HepG2 (cell line): Measurements from ENCODE around the gene ZBTB17. TPM values are rescaled to one million over a fixed set of nuclear protein-coding genes. Genes with fewer than 3 reads are reported as not detected.

Experiments
- ARID2 ChIP-seq: sonication (generic); formaldehyde crosslinking; IDR thresholded peaks from 2 replicates; pipeline ENCODE4 v1.8.1; 2022; ENCODE audit warnings: mild to moderate bottlenecking, missing genetic modification reagents, borderline replicate concordance
- DMAP1 ChIP-seq: IDR thresholded peaks from 2 replicates; pipeline ENCODE4 v1.6.1; 2016
- DZIP1 ChIP-seq: sonication (generic); formaldehyde crosslinking; IDR thresholded peaks from 2 replicates; pipeline ENCODE4 v1.5.0; 2020; ENCODE audit warnings: mild to moderate bottlenecking, missing genetic modification reagents
- HOXA5 ChIP-seq: sonication (generic); formaldehyde crosslinking; IDR thresholded peaks from 2 replicates; pipeline ENCODE4 v1.4.0; 2020; ENCODE audit warnings: missing genetic modification reagents
- NONO ChIP-seq, 2 experiments: fragments of 450-650 bp in 1 of 2; sonication (generic) in 1 of 2; formaldehyde crosslinking in 1 of 2; IDR thresholded peaks in 1 of 2; conservative IDR thresholded peaks in 1 of 2; 2 replicates each; pipeline versions ENCODE4 v1.6.1 to v1.8.0; 2017 to 2022; ENCODE audit warnings: mild to moderate bottlenecking in 1 of 2, missing genetic modification reagents in 1 of 2, moderate library complexity in 1 of 2
- SP5 ChIP-seq: IDR thresholded peaks from 2 replicates; pipeline ENCODE4 v1.6.1; 2016; ENCODE audit warnings: low read depth, borderline replicate concordance
- polyA plus RNA-seq, 8 experiments: library from polyadenylated mRNA; depleted of rRNA in 3 of 8; stranded (reverse) in 7 of 8; unstranded in 1 of 8; fragments of >200 nt; fragmentation: Illumina TruSeq in 4 of 8; extraction: Trizol in 4 of 8; gene quantifications; 2 replicates each; pipeline versions ENCODE4 v1.2.1 to v1.2.3, GENCODE V29; 2011 to 2016; ENCODE audit warnings: low read depth in 4 of 8, missing spikeins in 1 of 8, mixed read lengths in 1 of 8; ENCODE audit not compliant: insufficient read depth in 1 of 8
- total RNA-seq, 5 experiments: library from RNA; depleted of rRNA; stranded (reverse); fragments of >200 nt; fragmentation: Illumina TruSeq; extraction: Trizol; gene quantifications; 2 replicates each; pipeline ENCODE4 v1.2.3, GENCODE V29; 2016; ENCODE audit warnings: low read depth in 1 of 5
- TF ChIP-seq, protein P1 (sequence below): sonication (generic); formaldehyde crosslinking; IDR thresholded peaks from 2 replicates; pipeline ENCODE4 v1.8.0; 2022; ENCODE audit warnings: mild to moderate bottlenecking, missing genetic modification reagents, borderline replicate concordance

The ZBTB17 gene
- total and polyA plus RNA-seq, 2 of the 13 experiments (the other 11 are each of a cell fraction or from before 2014, with no cell fraction given) = 16.7 to 17.0 TPM

GRCh38 chr1:15945011-15945831, 30.7 kb downstream of the ZBTB17 start (continued):
- no peak for TF ChIP-seq HOXA5 (CRISPR knock-in tag)
- no peak for TF ChIP-seq DMAP1
- TF ChIP-seq, protein P1, sequence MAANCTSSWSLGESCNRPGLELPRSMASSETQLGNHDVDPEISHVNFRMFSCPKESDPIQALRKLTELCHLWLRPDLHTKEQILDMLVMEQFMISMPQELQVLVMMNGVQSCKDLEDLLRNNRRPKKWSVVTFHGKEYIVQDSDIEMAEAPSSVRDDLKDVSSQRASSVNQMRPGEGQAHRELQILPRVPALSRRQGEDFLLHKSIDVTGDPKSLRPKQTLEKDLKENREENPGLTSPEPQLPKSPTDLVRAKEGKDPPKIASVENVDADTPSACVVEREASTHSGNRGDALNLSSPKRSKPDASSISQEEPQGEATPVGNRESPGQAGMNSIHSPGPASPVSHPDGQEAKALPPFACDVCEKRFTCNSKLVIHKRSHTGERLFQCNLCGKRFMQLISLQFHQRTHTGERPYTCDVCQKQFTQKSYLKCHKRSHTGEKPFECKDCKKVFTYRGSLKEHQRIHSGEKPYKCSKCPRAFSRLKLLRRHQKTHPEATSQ (CRISPR knock-in tag) = no peak
- TF ChIP-seq SP5 (CRISPR knock-in tag) = no peak
- TF ChIP-seq NONO (IDR thresholded peaks at IDR 0.05) = no peak
- TF ChIP-seq NONO (CRISPR knock-in tag; conservative IDR thresholded peaks at IDR 0.05) = no peak
- TF ChIP-seq DZIP1 (CRISPR knock-in tag) = no peak
- TF ChIP-seq ARID2 = no peak
